Epithelial cell of esophagus (primary cell): ENCODE data around the gene CACNA1F.

Experiments
- DNase-seq: peaks from one replicate; pipeline ENCODE4 v3.0.0; 2010; ENCODE audit warnings: low read depth
- H3K4me3 ChIP-seq: 2 replicates; pipeline ENCODE4 v1.5.1; 2011; ENCODE audit warnings: mild to moderate bottlenecking, low read length, control low read depth
- TF ChIP-seq, protein P1 (sequence below): IDR thresholded peaks from 2 replicates; pipeline ENCODE4 v1.5.1; 2011; ENCODE audit warnings: low read depth, mild to moderate bottlenecking, low read length, control low read depth, inconsistent platforms; ENCODE audit not compliant: insufficient read depth; ENCODE audit errors: missing control alignments

Gene CACNA1F

GRCh38 chrX:49155243-49155899 is 77.8 kb downstream of the CACNA1F start:
- peak overlapping the region; percentile 58 for H3K4me3 ChIP-seq
- peak; percentile 84 for DNase-seq
- TF ChIP-seq, protein P1, sequence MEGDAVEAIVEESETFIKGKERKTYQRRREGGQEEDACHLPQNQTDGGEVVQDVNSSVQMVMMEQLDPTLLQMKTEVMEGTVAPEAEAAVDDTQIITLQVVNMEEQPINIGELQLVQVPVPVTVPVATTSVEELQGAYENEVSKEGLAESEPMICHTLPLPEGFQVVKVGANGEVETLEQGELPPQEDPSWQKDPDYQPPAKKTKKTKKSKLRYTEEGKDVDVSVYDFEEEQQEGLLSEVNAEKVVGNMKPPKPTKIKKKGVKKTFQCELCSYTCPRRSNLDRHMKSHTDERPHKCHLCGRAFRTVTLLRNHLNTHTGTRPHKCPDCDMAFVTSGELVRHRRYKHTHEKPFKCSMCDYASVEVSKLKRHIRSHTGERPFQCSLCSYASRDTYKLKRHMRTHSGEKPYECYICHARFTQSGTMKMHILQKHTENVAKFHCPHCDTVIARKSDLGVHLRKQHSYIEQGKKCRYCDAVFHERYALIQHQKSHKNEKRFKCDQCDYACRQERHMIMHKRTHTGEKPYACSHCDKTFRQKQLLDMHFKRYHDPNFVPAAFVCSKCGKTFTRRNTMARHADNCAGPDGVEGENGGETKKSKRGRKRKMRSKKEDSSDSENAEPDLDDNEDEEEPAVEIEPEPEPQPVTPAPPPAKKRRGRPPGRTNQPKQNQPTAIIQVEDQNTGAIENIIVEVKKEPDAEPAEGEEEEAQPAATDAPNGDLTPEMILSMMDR = no peak
